Heart left ventricle (tissue), 13 donors: Measurements from ENCODE around the gene CEP19.

Source experiments
- POLR2A ChIP-seq, 2 donors: fragments of 450-650 bp; IDR thresholded peaks; one replicate each; pipeline ENCODE4 v1.6.1; 2017; ENCODE audit warnings: antibody characterized with exemption in 2 of 2, mild to moderate bottlenecking in 2 of 2, moderate library complexity in 2 of 2
- TF ChIP-seq, protein P1 (sequence below), 12 donors: fragments of 200-600 bp; sonication (generic) in 4 of 12; IDR thresholded peaks; one replicate each; pipeline versions ENCODE4 v1.5.0 to v1.8.0; 2018 to 2022; ENCODE audit warnings: antibody characterized with exemption in 12 of 12, mild to moderate bottlenecking in 5 of 12
- donor health status: ischemic (EF 13 %, LVEDD 7.1; RV severe dilation, severe dysfunction).
- donor health status: DM: no; HTN: yes; CAD: no.
- donor health status: DM: no; HTN: no; CAD: no.
- donor health status: ischemic (EF 25% LVEDD 6.9; RV normal size, moderate dysfunction).
- donor health status: ischemic (EF 25% LVEDD 5.7; RV mildly dilated, moderate dysfunction).
- donor health status: ischemic (EF 35%, LVEDD 5.7; RV mildly dilated, moderate dysfunction).
- donor health status: nonischemic (EF 11% LVEDD 7.7; RV severe dilation, severe dysfunction).
- donor health status: DM: yes; HTN: yes; CAD: no.
- donor health status: PGD.
- donor health status: ischemic (EF 29% LVEDD 5.4; RV normal size, mild dysfunction).
- donor health status: nonischemic (EF 23%, LVEDD 6.1; RV moderate dilation, normal function).

DNA sequence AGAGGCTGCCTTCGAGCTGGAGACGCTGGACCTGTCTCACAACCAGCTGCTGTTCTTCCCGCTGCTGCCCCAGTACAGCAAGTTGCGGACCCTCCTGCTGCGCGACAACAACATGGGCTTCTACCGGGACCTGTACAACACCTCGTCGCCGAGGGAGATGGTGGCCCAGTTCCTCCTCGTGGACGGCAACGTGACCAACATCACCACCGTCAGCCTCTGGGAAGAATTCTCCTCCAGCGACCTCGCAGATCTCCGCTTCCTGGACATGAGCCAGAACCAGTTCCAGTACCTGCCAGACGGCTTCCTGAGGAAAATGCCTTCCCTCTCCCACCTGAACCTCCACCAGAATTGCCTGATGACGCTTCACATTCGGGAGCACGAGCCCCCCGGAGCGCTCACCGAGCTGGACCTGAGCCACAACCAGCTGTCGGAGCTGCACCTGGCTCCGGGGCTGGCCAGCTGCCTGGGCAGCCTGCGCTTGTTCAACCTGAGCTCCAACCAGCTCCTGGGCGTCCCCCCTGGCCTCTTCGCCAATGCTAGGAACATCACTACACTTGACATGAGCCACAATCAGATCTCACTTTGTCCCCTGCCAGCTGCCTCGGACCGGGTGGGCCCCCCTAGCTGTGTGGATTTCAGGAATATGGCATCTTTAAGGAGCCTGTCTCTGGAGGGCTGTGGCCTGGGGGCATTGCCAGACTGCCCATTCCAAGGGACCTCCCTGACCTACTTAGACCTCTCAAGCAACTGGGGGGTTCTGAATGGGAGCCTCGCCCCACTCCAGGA, 51.5 kb downstream of the CEP19 start:
- TF ChIP-seq, protein P1, sequence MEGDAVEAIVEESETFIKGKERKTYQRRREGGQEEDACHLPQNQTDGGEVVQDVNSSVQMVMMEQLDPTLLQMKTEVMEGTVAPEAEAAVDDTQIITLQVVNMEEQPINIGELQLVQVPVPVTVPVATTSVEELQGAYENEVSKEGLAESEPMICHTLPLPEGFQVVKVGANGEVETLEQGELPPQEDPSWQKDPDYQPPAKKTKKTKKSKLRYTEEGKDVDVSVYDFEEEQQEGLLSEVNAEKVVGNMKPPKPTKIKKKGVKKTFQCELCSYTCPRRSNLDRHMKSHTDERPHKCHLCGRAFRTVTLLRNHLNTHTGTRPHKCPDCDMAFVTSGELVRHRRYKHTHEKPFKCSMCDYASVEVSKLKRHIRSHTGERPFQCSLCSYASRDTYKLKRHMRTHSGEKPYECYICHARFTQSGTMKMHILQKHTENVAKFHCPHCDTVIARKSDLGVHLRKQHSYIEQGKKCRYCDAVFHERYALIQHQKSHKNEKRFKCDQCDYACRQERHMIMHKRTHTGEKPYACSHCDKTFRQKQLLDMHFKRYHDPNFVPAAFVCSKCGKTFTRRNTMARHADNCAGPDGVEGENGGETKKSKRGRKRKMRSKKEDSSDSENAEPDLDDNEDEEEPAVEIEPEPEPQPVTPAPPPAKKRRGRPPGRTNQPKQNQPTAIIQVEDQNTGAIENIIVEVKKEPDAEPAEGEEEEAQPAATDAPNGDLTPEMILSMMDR (IDR thresholded peaks at IDR 0.05) = no peak
- no peak for TF ChIP-seq POLR2A (IDR thresholded peaks at IDR 0.05)
